Fibroblast of gingiva (primary cell): ENCODE results near the gene PI16.

Source experiments
- DNase-seq: peaks from one replicate; pipeline ENCODE4 v3.0.0-alpha.2; 2011; ENCODE audit warnings: low read depth

Gene PI16

GRCh38 chr6:36958775-36959554 lies 4.4 kb downstream of the PI16 start:
- DNase-seq: no peak

GRCh38 chr6:36959555-36960250 lies 5.2 kb downstream of the PI16 start:
- no peak for DNase-seq

GRCh38 chr6:36961441-36962435 lies 7.2 kb downstream of the PI16 start:
- DNase-seq: no peak

- DNase-seq: peak; percentile 39
Measured at GRCh38 chr6:36962874-36963273, 8.3 kb downstream of the PI16 start.

- DNase-seq: no peak
Measured at GRCh38 chr6:36963451-36964290, 9.1 kb downstream of the PI16 start.

DNA sequence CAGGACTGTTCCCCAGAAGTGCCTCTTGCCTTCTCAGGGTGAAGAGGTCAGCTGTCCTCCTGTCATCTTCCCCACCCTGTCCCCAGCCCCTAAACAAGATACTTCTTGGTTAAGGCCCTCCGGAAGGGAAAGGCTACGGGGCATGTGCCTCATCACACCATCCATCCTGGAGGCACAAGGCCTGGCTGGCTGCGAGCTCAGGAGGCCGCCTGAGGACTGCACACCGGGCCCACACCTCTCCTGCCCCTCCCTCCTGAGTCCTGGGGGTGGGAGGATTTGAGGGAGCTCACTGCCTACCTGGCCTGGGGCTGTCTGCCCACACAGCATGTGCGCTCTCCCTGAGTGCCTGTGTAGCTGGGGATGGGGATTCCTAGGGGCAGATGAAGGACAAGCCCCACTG lies 9.8 kb downstream of the PI16 start:
- no peak for DNase-seq

DNA sequence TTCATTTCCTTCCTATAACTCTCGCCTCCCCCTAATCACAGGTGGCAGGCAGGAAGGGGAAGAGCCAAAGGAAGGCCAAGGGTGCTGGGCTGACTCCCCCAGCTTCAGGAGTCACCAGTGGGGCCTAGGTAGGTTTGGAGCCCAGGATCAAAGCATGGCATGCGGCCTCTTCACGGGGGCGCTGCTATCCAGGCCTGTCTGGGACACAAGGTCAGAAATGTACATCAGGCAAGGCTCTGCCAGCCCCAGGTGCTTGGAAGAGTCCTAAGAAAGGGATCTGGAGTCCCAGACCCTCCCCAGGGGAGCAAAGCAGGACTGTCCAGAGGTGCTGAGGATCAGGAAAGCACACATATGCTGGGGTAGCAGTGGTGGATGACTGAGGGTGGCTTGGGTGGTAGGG lies 10.4 kb downstream of the PI16 start:
- DNase-seq: no peak

- no peak for DNase-seq
Measured at GRCh38 chr6:36967301-36967700, 12.8 kb downstream of the PI16 start.

GRCh38 chr6:36967757-36968156 lies 13.2 kb downstream of the PI16 start:
- no peak for DNase-seq

- no peak for DNase-seq
Measured at GRCh38 chr6:36968266-36968977, 13.9 kb downstream of the PI16 start.

GRCh38 chr6:36969240-36969691 lies 14.7 kb downstream of the PI16 start:
- DNase-seq: no peak

- no peak for DNase-seq
Measured at GRCh38 chr6:36969988-36970891, 15.7 kb downstream of the PI16 start.

DNA sequence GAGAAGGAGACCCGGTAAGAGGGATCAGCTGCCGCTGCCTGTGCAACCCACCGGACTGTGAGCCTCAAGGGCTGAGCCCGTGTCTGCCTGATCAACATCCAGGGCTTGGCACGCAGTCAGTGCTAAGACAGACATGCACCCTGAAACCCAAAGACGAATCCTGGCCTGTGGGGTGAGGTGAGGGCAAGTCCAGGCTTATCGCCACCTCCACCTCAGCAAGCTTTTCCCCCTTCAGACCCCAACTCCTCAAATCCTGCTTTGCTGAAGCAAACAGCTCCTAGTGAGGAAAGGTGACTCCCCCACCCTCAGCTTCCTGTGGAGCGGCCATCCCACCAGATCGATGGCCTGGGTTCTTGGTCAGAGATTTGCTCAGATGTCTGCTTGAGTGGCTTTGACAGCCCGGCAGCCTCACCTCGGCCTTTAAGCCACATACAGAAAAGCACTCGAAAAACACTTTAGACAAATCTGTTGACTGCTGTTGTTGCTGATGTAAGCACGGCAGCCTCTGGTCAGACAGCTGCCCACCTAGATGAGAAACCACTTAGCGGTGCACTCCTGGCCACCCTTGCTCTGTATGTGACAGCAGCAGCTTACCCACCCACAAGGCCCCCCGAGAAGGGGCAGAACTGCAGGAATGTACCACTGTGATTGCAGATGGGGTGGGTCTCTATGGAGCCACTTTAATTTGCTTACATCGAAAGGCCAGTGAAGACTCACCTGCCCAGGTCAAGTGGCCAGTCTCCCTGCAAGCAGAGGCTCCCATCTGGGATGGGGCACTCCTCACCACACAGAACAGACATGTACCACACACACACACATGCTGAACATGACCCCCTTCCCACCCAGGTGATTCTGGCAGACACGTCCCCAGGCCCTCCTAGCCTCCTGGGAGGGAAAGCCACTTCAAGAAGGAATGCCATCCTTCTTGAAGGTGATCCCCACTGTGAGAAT lies 16.6 kb downstream of the PI16 start:
- no peak for DNase-seq

- DNase-seq: no peak
Measured at GRCh38 chr6:36971921-36972673, 17.6 kb downstream of the PI16 start.

GRCh38 chr6:36973190-36973589 lies 18.7 kb downstream of the PI16 start:
- no peak for DNase-seq

DNA sequence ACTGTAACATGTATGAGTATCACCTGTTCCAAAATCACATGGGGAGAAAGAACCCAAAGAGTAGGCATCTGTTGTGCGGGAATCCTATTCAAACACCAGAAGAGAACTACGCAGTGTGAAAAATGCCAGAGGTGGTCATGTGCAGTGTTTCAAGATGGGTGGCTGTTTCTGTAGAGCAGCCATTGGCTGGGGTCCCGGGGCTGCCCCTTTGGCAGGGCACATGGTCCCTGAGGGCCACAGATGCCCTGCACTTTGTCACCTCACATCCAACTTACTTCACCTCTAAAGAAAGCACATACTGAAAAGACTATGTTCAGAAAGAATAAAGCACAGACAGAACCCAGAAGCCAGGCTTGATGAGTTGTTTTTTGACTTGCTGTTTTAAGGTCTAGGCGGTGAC lies 19.1 kb downstream of the PI16 start:
- DNase-seq: no peak

GRCh38 chr6:36975231-36976006 lies 20.9 kb downstream of the PI16 start:
- DNase-seq: no peak
